ENCODE data around the gene FLYWCH1.

- TF ChIP-seq POLR2AphosphoS5 (IDR thresholded peaks at IDR 0.05; ENCODE audit: low read depth, low read length) (no peak), TAF1 (IDR thresholded peaks at IDR 0.05; ENCODE audit: borderline replicate concordance, insufficient read depth, low read length) (no peak), REST (IDR thresholded peaks at IDR 0.05; ENCODE audit: insufficient read depth in 1 of 2, low read depth in 2 of 2, low read length in 2 of 2) (no peak), SIN3A (IDR thresholded peaks at IDR 0.05; ENCODE audit: borderline replicate concordance, insufficient read depth, low read length) (no peak), FOXP2 (optimal IDR thresholded peaks at IDR 0.05; ENCODE audit: borderline replicate concordance, extremely low read depth, extremely low read length, insufficient read depth) (no peak)
These were observed 56.6 kb downstream of the FLYWCH1 start for GRCh38 chr16:2968368-2968737.

Measured in PFSK-1 (cell line).